Glomerular endothelial cell (primary cell): ENCODE results near the gene KDM4B. TPM values are rescaled to one million over a fixed set of nuclear protein-coding genes. Genes with fewer than 3 reads are reported as not detected.
"Not testable (repeated sequence)": the region's sequence is repeated elsewhere in the genome, so short reads cannot be mapped to it uniquely, and the experiment has no call there.

Experiments
- DNase-seq: peaks from one replicate; pipeline ENCODE4 v3.0.0-alpha.2; 2011; ENCODE audit warnings: low read depth, low spot score; ENCODE audit errors: extremely low read depth
- total RNA-seq: library from RNA; depleted of rRNA; stranded (reverse); fragments of >200 nt; gene quantifications from 2 replicates; pipeline ENCODE4 v1.2.3, GENCODE V29; 2015

Gene KDM4B
- total RNA-seq, 1 donor from 2014 or later, result 47.5 TPM

- no peak for DNase-seq
Measured at GRCh38 chr19:5006821-5007220, 37.9 kb downstream of the KDM4B start.

- no peak for DNase-seq
Measured at GRCh38 chr19:5011476-5012238, 42.7 kb downstream of the KDM4B start.

GRCh38 chr19:5012688-5013457, 44.0 kb downstream of the KDM4B start:
- DNase-seq, result no peak

- DNase-seq, result no peak
Measured at GRCh38 chr19:5013761-5014160, 44.8 kb downstream of the KDM4B start.

GRCh38 chr19:5014941-5015340, 46.0 kb downstream of the KDM4B start:
- DNase-seq, result no peak

- no peak for DNase-seq
Measured at GRCh38 chr19:5016268-5016667, 47.4 kb downstream of the KDM4B start.

GRCh38 chr19:5016781-5017180, 47.9 kb downstream of the KDM4B start:
- DNase-seq, result no peak

- no peak for DNase-seq
Measured at GRCh38 chr19:5017235-5017634, 48.3 kb downstream of the KDM4B start.

GRCh38 chr19:5018224-5019015, 49.5 kb downstream of the KDM4B start:
- no peak for DNase-seq

GRCh38 chr19:5020368-5020767, 51.5 kb downstream of the KDM4B start:
- DNase-seq, result no peak

- no peak for DNase-seq
Measured at GRCh38 chr19:5021046-5021445, 52.1 kb downstream of the KDM4B start.

GRCh38 chr19:5022066-5022860, 53.4 kb downstream of the KDM4B start:
- no peak for DNase-seq

GRCh38 chr19:5023128-5023571, 54.2 kb downstream of the KDM4B start:
- DNase-seq, result no peak

- DNase-seq, result no peak
Measured at GRCh38 chr19:5024282-5024681, 55.4 kb downstream of the KDM4B start.

- DNase-seq, result no peak
Measured at GRCh38 chr19:5025027-5025426, 56.1 kb downstream of the KDM4B start.

GRCh38 chr19:5026706-5027273, 57.9 kb downstream of the KDM4B start:
- no peak for DNase-seq

GRCh38 chr19:5028229-5028886, 59.4 kb downstream of the KDM4B start:
- no peak for DNase-seq

- DNase-seq, result not testable (repeated sequence)
Measured at GRCh38 chr19:5029596-5029995, 60.7 kb downstream of the KDM4B start.

- DNase-seq, result no peak
Measured at GRCh38 chr19:5030136-5030820, 61.4 kb downstream of the KDM4B start.
